ENCODE results near the gene MIAT. TPM values are rescaled to one million over a fixed set of nuclear protein-coding genes. Genes with fewer than 3 reads are reported as not detected.

The MIAT gene
- total and polyA plus RNA-seq, 9 of the 15 experiments (the other 6 are each of a cell fraction or from before 2014, with no cell fraction given): 0.03 to 0.93 (median 0.34) TPM

- TF ChIP-seq SMARCA5 (IDR thresholded peaks at IDR 0.05): no peak
- TF ChIP-seq ZNF263 (CRISPR knock-in tag; IDR thresholded peaks at IDR 0.05; ENCODE audit: borderline replicate concordance): no peak
- no peak for TF ChIP-seq NCOA4 (IDR thresholded peaks at IDR 0.05; ENCODE audit: partially characterized antibody)
- no peak; a peak in 1 of 4 replicates for TF ChIP-seq TBL1XR1 (IDR thresholded peaks at IDR 0.05; ENCODE audit: low read length in 2 of 2)
- peak; percentile 50 for TF ChIP-seq SUPT5H (IDR thresholded peaks at IDR 0.05)
- no peak for TF ChIP-seq SNAPC5 (CRISPR knock-in tag; IDR thresholded peaks at IDR 0.05)
- peak; percentile 85 for TF ChIP-seq NCOA1 (IDR thresholded peaks at IDR 0.05; ENCODE audit: low read depth)
- TF ChIP-seq TOE1 (IDR thresholded peaks at IDR 0.05; ENCODE audit: borderline replicate concordance): peak; percentile 25; the same call in 1 of the 2 replicates
- no peak for TF ChIP-seq TOE1 (CRISPR knock-in tag; IDR thresholded peaks at IDR 0.05; ENCODE audit: borderline replicate concordance, low read depth)
- 0 out of 2 replicates have a peak, but pooled peaks have one; percentile 33 for TF ChIP-seq MEF2D (tag; conservative IDR thresholded peaks at IDR 0.05; ENCODE audit: low read depth)
- no peak for TF ChIP-seq ZNF280A (IDR thresholded peaks at IDR 0.05; ENCODE audit: low read depth, partially characterized antibody)
- no peak for TF ChIP-seq POLR2AphosphoS2 (IDR thresholded peaks at IDR 0.05; ENCODE audit: low read length)
- TF ChIP-seq RCOR1 (IDR thresholded peaks at IDR 0.05; ENCODE audit: borderline replicate concordance in 1 of 2, low read depth in 2 of 2, low read length in 2 of 2): peak; percentile 67 to 70; a peak in 2 of 4 replicates
- TF ChIP-seq SIRT6 (IDR thresholded peaks at IDR 0.05; ENCODE audit: low read depth, low read length): no peak
- TF ChIP-seq ZNF431 (CRISPR knock-in tag; IDR thresholded peaks at IDR 0.05): no peak
- TF ChIP-seq KDM1A (IDR thresholded peaks at IDR 0.05): peak in 1 of 2 experiments; percentile 45; a peak in 1 of 4 replicates
- no peak for TF ChIP-seq NUFIP1 (IDR thresholded peaks at IDR 0.05; ENCODE audit: partially characterized antibody)
- TF ChIP-seq BACH1 (tag; IDR thresholded peaks at IDR 0.05): no peak
- no peak for TF ChIP-seq RBM14 (IDR thresholded peaks at IDR 0.05; ENCODE audit: borderline replicate concordance, insufficient read depth, low read depth, low read length)
- TF ChIP-seq GABPA (tag; conservative IDR thresholded peaks at IDR 0.05; ENCODE audit: low read depth): peak; percentile 77
- no peak for TF ChIP-seq IRF1 (CRISPR knock-in tag; IDR thresholded peaks at IDR 0.05; ENCODE audit: borderline replicate concordance)
- TF ChIP-seq CTCF (IDR thresholded peaks at IDR 0.05 in 2 of 3, conservative IDR thresholded peaks at IDR 0.05 in 1 of 3; ENCODE audit: insufficient read depth in 2 of 3, low read depth in 1 of 3, low read length in 3 of 3): no peak
- no peak for TF ChIP-seq ZFP91 (CRISPR knock-in tag; IDR thresholded peaks at IDR 0.05)
These were observed 24.8 kb upstream of the MIAT start (continued) for GRCh38 chr22:26632422-26633155.
